Mesenteric fat pad (tissue), 1 donor: Measurements from ENCODE around the gene PPP1R9B. TPM values are rescaled to one million over a fixed set of nuclear protein-coding genes. Genes with fewer than 3 reads are reported as not detected.

Source experiments
- DNase-seq: peaks from one replicate; pipeline ENCODE4 v3.0.0-alpha.2; 2020; ENCODE audit warnings: low spot score
- total RNA-seq: library from RNA; stranded (reverse); fragmentation: NEBNext Ultra II Directional; extraction: Animal tissue kit (Norgen Biotek cat#: 25700); gene quantifications from one replicate; pipeline ENCODE4 v1.2.1, GENCODE V29; 2021
- donor health status: DM: yes; HTN: yes; CAD: no.

PPP1R9B gene
- total RNA-seq, 1 donor from 2014 or later = 56.5 TPM

GRCh38 chr17:50174444-50174843 is 24.0 kb upstream of the PPP1R9B start:
- no peak for DNase-seq

GRCh38 chr17:50173335-50173941 is 23.0 kb upstream of the PPP1R9B start:
- no peak for DNase-seq

GRCh38 chr17:50172936-50173334 is 22.5 kb upstream of the PPP1R9B start:
- no peak for DNase-seq

GRCh38 chr17:50172130-50172529 is 21.7 kb upstream of the PPP1R9B start:
- DNase-seq = no peak

- DNase-seq = no peak
Measured at GRCh38 chr17:50171371-50172071, 21.0 kb upstream of the PPP1R9B start.

GRCh38 chr17:50170662-50171370 is 20.3 kb upstream of the PPP1R9B start:
- DNase-seq = no peak

- DNase-seq = no peak
Measured at GRCh38 chr17:50169881-50170459, 19.5 kb upstream of the PPP1R9B start.

- no peak for DNase-seq
Measured at GRCh38 chr17:50169121-50169764, 18.8 kb upstream of the PPP1R9B start.

GRCh38 chr17:50168319-50168718 is 17.8 kb upstream of the PPP1R9B start:
- no peak for DNase-seq

- DNase-seq = no peak
Measured at GRCh38 chr17:50167371-50167770, 16.9 kb upstream of the PPP1R9B start.

- DNase-seq = no peak
Measured at GRCh38 chr17:50166518-50167181, 16.2 kb upstream of the PPP1R9B start.

GRCh38 chr17:50165867-50166517 is 15.5 kb upstream of the PPP1R9B start, which contains the start of gene SGCA:
TSS of gene SGCA (plus strand) at chr17:50166005. CDS start at chr17:50166041, 36 bp downstream.
- DNase-seq = no peak

- no peak for DNase-seq
Measured at GRCh38 chr17:50165466-50165865, 15.0 kb upstream of the PPP1R9B start.

GRCh38 chr17:50165066-50165465 is 14.6 kb upstream of the PPP1R9B start:
- no peak for DNase-seq

GRCh38 chr17:50164697-50164988 is 14.2 kb upstream of the PPP1R9B start:
- no peak for DNase-seq

GRCh38 chr17:50163843-50164696 is 13.6 kb upstream of the PPP1R9B start:
- DNase-seq = no peak

- DNase-seq = no peak
Measured at GRCh38 chr17:50162466-50163254, 12.2 kb upstream of the PPP1R9B start.

GRCh38 chr17:50161911-50162288 is 11.4 kb upstream of the PPP1R9B start:
- DNase-seq = no peak
